Inflammatory macrophage treated with lipopolysaccharide for 1 hour (primary cell): ENCODE data around the gene AFAP1L2.

Experiments used
- DNase-seq, 2 donors: peaks; one replicate each; pipeline ENCODE4 v3.0.0-alpha.2; 2020 to 2022

Gene AFAP1L2

DNA sequence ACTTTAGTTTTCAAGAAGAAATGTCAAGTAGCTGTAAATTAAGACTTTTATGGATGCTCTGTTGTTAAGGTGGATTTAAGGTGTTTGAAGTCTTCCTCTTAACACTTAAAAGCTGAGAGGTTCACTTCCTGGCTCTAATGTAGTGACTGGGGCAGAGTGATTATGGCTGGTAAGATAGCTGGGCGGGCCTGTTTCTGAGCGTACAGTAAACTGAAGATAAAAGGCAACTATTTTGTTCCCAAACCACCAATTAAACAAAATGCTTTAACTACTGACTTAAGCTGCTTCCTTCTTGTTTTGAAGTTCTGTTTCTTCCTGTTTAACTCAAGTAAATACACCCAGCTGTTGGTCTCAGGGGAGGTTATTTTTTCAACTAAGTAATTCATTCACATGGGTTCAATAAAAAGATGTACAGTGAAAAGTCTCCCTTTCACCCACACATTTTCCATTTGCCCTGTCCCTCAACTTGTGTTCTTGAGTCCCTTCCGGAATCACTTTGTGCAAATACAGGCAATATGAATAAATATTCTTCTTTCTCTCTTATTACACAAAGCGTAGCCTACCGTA lies 145.9 kb downstream of the AFAP1L2 start:
- DNase-seq, result no peak

DNA sequence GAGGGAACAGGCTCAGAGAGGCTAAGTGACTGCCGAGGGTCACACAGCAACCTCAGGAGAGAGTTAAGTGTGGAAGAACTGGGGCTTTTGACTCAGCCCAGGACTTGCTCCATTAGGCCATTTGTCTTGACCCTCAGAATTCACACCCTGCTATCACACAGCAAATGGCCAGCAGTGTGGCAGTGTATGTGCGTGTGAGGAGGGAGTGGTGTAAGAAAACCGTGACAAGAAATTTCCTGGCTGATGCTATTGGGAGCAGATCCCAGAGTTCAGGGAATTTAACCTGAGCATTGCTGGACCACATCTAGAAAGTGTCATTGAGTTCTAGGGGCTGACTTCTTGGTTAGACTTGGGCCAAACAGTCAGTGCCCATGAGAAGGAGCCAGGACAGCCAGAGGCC lies 146.8 kb downstream of the AFAP1L2 start:
- no peak for DNase-seq

DNA sequence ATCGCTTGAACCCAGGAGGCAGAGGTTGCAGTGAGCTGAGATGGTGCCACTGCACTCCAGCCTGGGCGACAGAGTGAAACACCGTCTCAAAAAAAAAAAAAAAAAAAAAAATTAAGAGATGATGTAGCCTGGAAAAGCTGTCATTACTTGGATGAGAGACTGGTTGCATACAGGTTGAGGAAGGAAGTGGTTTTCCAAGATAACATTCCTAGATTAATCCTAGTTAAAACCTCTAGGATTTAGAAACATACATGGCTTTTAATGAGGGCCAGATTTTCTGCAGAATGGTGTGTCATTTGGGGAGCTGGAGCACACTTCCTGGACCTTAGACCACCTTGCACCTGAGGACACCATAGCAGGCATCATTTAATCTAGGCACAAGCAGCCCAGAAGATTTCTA lies 147.5 kb downstream of the AFAP1L2 start:
- DNase-seq, result no peak

DNA sequence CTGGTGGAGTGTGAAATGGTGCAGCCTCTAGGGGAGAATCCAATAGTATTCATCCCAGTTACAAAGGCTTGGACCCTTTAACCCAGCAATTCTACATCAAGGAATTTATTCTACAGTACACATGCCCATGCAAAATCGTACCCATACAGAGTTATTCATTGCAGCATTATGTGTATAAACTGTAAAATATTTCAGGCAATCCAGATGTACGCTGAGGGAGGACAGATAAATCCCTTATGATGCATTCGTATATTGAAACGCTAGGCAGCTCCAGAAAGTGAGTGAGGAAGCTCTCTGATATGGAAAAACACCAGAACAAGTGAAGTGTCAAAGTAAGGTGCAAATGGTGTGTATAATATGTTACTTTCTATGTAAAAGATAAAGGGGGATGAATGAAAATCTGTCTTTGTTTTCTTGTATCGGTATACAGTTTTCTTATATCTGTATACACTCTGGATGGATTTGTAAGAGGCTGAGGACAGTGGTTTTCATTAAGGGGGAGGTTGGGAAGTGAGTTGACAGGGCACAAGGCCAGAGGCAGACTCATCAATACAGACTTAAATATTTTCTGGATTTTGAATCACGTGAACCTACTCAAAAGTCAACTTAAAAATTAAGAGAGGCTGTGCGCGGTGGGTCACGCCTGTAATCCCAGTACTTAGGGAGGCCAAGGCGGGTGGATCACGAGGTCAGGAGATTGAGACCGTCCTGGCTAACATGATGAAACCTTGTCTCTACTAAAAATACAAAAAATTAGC lies 148.1 kb downstream of the AFAP1L2 start:
- DNase-seq, result no peak

DNA sequence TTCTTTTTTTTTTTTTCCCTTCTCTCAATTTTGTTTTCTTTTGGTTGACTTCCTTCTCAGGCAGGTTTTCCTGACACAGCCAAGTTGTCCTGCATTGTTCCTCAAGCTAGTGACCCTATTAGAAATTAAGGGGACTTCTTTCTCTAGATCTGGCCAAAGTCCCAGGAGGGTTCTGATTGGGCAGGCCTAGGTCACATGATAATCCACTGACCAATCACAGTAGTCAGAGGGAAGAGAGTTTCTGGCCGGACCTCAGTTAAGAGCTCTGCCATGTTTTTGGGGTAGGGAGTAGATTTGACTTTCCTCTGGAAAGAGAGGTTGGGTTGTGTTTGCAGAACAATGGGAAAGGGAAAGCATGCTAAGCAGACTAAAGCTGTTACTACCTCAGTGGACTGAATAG lies 149.1 kb downstream of the AFAP1L2 start:
- DNase-seq, result no peak

DNA sequence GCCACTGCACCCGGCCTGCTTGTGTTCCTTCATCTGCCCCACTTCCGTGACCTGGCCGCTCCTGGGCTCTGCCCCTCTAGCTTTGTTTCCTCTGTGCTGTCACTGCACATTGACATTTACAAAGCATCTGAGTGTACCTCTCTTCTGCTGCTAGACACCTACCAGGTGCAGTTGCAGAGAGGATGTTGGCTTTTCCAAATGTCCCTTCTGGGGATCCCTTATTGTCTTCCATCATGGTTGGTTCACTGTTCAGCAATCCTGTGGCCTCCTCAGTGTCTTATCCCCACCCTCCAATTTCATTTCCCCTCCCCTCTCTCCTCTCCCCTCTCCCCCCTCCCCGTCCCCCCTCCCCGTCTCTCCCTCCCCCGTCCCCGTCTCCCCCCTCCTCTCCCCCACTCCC lies 151.4 kb downstream of the AFAP1L2 start:
- DNase-seq, result no peak

DNA sequence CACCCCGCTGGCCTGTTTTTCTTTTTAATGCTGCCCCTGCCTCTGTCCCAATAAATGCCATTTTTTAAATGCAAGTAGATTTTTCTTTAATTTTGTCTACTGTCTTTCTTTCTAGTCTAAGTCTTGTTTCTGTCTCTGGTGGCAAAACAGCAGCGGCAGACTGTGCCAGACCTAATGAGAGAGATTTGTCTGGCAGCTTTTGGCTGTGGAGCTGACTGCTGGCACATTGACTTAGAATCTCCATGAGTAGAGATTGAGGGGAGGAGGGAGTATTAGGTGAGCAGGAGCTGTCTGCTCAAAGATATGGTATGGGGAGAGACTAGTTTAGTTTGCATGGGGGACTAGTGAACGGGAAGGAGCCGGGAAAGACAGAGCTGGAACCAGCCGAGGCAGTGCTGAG lies 152.2 kb downstream of the AFAP1L2 start:
- DNase-seq, result no peak

DNA sequence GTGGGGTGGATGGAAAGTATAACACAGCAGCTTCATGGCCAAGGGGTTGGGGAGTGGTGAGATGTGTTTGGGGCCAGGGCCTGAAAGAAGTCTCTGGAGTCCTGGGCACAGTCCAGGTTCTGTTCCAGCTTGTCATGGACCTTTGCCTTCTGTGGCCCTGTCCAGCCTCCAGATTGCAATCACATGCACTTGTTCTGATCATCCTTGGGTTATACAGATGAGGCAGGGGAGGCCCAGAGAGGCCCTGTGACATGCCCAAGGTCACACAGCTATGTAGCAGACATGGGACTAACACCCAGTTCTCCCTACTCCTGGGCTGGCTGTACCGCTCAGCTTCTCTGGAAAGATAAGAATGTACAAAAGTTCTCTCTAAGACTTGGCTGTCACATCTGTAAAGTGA lies 153.6 kb downstream of the AFAP1L2 start:
- no peak for DNase-seq

DNA sequence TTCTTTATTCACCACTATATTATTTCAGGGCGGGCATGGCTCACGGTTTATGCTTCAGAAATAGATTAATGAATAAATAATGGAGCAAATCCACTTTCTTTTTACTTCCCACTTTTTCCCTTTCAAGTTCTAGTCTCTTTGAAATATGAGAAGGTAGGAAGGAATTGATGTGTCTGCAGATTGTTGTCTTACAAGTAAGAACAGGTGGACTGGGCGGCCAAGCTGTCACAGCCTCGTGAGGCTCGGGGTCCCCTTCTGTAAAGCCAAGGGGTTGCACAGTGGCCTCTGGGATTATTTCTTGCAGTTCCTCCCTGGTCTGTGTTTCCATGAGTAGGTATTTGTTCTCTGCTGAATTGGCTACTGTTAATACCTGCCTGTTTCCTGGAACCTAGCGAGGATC lies 154.1 kb downstream of the AFAP1L2 start:
- DNase-seq, result no peak

DNA sequence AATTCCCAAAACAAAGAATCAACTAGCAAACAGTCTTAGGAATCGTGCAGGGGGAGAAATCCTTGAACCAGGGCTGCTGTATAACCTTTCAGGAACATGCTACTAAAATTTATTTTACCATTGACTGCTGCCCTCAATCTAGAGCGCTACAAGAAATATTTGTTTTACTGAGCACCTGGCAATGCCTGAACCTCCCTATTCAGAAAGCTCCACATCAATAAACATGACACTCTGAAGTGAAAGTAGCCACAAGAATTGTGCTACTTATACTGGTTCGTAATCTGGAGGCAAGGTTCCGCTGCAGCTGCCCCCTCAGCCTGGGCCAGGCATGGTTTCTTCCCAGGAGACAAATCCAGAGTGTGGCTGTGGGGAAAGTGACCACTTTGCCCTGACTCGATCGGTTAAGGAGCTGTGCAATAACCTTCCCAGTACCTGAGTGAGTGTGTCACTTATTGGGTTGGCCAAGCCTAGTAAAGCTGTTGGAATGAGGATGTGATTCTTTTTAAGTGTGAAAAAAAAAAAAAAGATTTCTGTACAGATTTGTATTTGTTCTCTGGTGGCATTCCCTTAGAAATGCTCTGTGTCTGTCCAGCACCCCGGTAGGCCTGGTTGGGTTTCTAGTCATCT lies 157.5 kb downstream of the AFAP1L2 start:
- no peak for DNase-seq

DNA sequence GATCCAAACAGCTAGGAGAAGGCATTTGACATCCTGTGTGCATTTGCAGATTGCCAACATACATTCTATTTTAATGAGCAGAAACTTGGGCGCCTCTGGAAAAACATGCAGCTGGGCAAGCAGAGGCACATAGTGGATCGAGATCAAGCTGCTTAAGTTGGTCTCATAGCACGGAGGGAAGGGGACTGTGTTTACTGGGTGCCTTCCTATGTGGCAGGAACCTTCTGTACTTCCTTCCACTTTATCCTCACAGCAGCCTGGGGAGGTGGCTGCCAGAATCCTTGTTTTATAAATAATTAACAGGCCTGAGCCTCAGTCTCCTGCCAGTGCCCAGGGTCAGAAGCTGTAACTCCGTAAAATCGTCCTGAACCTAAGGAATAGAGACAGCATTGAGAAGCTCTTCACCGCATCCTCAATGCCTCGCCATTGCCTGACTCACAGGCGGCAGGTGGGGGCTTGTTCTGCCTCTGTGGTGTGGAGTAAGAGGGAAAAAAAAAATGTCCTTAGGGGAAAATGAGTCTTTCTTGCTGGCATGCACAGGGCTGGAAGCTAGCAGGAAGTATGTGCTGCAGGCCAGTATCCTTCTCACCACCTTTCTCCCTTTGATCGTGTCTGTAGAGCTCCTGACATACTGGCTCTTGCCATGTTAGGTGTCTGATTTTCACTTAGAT lies 159.0 kb downstream of the AFAP1L2 start:
- no peak for DNase-seq
